ENCODE data around the gene EMD. TPM values are rescaled to one million over a fixed set of nuclear protein-coding genes. Genes with fewer than 3 reads are reported as not detected.

The EMD gene
- total and polyA plus RNA-seq, 2 of the 13 experiments (the other 11 are each of a cell fraction or from before 2014, with no cell fraction given), result 14.5 to 14.9 TPM

- in situ Hi-C loops (cut with HindIII; ENCODE audit: extremely low pct_ligation_motif_present, low pct_unique_long_range_greater_than_20kb) (loop anchor here (25.0 kb wide), 1 partner anchor 135 kb away; the partner anchor contains the start of genes G6PD and IKBKG), intact Hi-C loops (cut with micrococcal nuclease; ENCODE audit: unreplicated experiment) (no loop called here)
- H2AFZ ChIP-seq (ENCODE audit: low read length), result no peak overlapping the region
- H3K4me3 ChIP-seq (replicated peaks in 1 of 3; ENCODE audit: insufficient read depth in 1 of 3, low read depth in 2 of 3, low read length in 3 of 3), result no peak overlapping the region
- no TSS peak for BruUV-seq (replicated peaks)
- no peak overlapping the region for H3K4me2 ChIP-seq (ENCODE audit: low read depth, low read length)
- H3K79me2 ChIP-seq (ENCODE audit: insufficient read depth, low read length), result peaks cover 20% of the 10 kb centered on the region
- FAIRE-seq (no peak), DNase-seq (ENCODE audit: low spot score) (no peak), ATAC-seq (peak; percentile 11)
- no peak for TF ChIP-seq TERF1 (CRISPR knock-in tag; IDR thresholded peaks at IDR 0.05)
- no peak for TF ChIP-seq ZNF788 (CRISPR knock-in tag; IDR thresholded peaks at IDR 0.05; ENCODE audit: borderline replicate concordance)
- TF ChIP-seq POLR2G (IDR thresholded peaks at IDR 0.05; ENCODE audit: low read depth, low read length), result peak; percentile 12
- no peak for TF ChIP-seq ZNF564 (CRISPR knock-in tag; IDR thresholded peaks at IDR 0.05)
- TF ChIP-seq ZNF709 (CRISPR knock-in tag; IDR thresholded peaks at IDR 0.05), result no peak
- no peak for TF ChIP-seq HOXA5 (CRISPR knock-in tag; IDR thresholded peaks at IDR 0.05)
- TF ChIP-seq, protein P1, sequence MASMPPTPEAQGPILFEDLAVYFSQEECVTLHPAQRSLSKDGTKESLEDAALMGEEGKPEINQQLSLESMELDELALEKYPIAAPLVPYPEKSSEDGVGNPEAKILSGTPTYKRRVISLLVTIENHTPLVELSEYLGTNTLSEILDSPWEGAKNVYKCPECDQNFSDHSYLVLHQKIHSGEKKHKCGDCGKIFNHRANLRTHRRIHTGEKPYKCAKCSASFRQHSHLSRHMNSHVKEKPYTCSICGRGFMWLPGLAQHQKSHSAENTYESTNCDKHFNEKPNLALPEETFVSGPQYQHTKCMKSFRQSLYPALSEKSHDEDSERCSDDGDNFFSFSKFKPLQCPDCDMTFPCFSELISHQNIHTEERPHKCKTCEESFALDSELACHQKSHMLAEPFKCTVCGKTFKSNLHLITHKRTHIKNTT (CRISPR knock-in tag; IDR thresholded peaks at IDR 0.05), result no peak
- H3K9me3 ChIP-seq (ENCODE audit: low read length), result no peaks in the 10 kb centered on the region
- WGBS (ENCODE audit: low lambda C conversion rate), result 72% methylated on average over 3 of the region's 6 CpGs
- no peak overlapping the region for H3K9ac ChIP-seq (ENCODE audit: insufficient read depth, low read depth, low read length)
- H3K27me3 ChIP-seq (ENCODE audit: control insufficient read depth in 1 of 2, insufficient read depth in 2 of 2, low read length in 2 of 2), result no peaks in the 10 kb centered on the region; a peak in 1 of 5 replicates
- peaks cover 32% of the 10 kb centered on the region for H3K4me1 ChIP-seq (ENCODE audit: insufficient read depth, low read length)
- peak overlapping the region; percentile 48 for H3K27ac ChIP-seq (ENCODE audit: extremely low read length, insufficient read depth, low read length)
- POLR2A ChIA-PET, result interaction anchor here (0.9 to 6.3 kb wide), 4 partner anchors 8 to 139 kb away, joined by 3 to 75 read pairs (median 3); partner anchors contain the start of genes DNASE1L1, SLC10A3 and TAFAZZIN
- H3K36me3 ChIP-seq (replicated peaks in 1 of 2; ENCODE audit: control insufficient read depth in 1 of 2, insufficient read depth in 2 of 2, low read length in 2 of 2), result peaks cover 6 to 22% of the 10 kb centered on the region in 2 experiments; a peak in 4 of 5 replicates
- H4K20me1 ChIP-seq (ENCODE audit: insufficient read depth, low read length), result peaks cover 21% of the 10 kb centered on the region; the same call in 1 of the 2 replicates
- CTCF ChIA-PET (ENCODE audit: low intra/inter-chr PET ratio, low total read pairs), result no interaction called here
These were observed 23.0 kb downstream of the EMD start for GRCh38 chrX:154401918-154402621.
